H1 (cell line): Measurements from ENCODE around the gene RHEB. TPM values are rescaled to one million over a fixed set of nuclear protein-coding genes. Genes with fewer than 3 reads are reported as not detected.

ENCODE experiments used
- CTCF ChIA-PET: fragments of 300-600 bp; sonication (Branson Sonifier 250); formaldehyde crosslinking; loops from one replicate; lab custom pipeline; 2021; ENCODE audit not compliant: partially characterized antibody; lab: Charles Lee
- POLR2A ChIA-PET: fragments of 300-600 bp; sonication (Branson Sonifier 250); formaldehyde crosslinking; loops from one replicate; lab custom pipeline; 2021; ENCODE audit warnings: inconsistent platforms; ENCODE audit not compliant: partially characterized antibody; lab: Charles Lee
- DNase-seq, 2 experiments: peaks; one replicate each; pipeline versions ENCODE4 v3.0.0 to v3.0.0-alpha.2; 2010 to 2022; ENCODE audit warnings: low spot score in 2 of 2, low read depth in 1 of 2, mixed read lengths in 1 of 2
- FAIRE-seq: peaks from 2 replicates; lab custom pipeline; 2011; peaks lifted over from hg19 to GRCh38; lab: Jason Lieb, UNC
- H2AFZ ChIP-seq: 2 replicates; pipeline ENCODE4 v1.8.1; 2012; ENCODE audit warnings: low read length, inconsistent platforms
- H2AK5ac ChIP-seq: 2 replicates; pipeline ENCODE4 v1.6.1; 2013; ENCODE audit warnings: low read depth, low read length
- H2BK120ac ChIP-seq: replicated peaks from 2 replicates; pipeline ENCODE3; 2013; ENCODE audit warnings: low read depth, low read length, inconsistent platforms
- H2BK12ac ChIP-seq: 2 replicates; pipeline ENCODE4 v1.6.1; 2013; ENCODE audit warnings: low read depth, low read length
- H2BK15ac ChIP-seq: 2 replicates; pipeline ENCODE4 v1.6.1; 2013; ENCODE audit warnings: low read length
- H2BK20ac ChIP-seq: 2 replicates; pipeline ENCODE4 v1.6.1; 2013; ENCODE audit warnings: low read length
- H2BK5ac ChIP-seq: 2 replicates; pipeline ENCODE4 v1.6.1; 2013; ENCODE audit warnings: low read depth, low read length
- H3K14ac ChIP-seq: 2 replicates; pipeline ENCODE4 v1.6.1; 2013; ENCODE audit warnings: inconsistent platforms; ENCODE audit not compliant: insufficient read length
- H3K18ac ChIP-seq: 2 replicates; pipeline ENCODE4 v1.6.1; 2013; ENCODE audit warnings: low read length; ENCODE audit errors: extremely low read depth
- H3K23ac ChIP-seq: 2 replicates; pipeline ENCODE4 v1.6.1; 2013; ENCODE audit warnings: inconsistent platforms; ENCODE audit not compliant: insufficient read length
- H3K23me2 ChIP-seq: 2 replicates; pipeline ENCODE4 v1.6.1; 2013; ENCODE audit warnings: low read depth, low read length
- H3K27ac ChIP-seq: 2 replicates; pipeline ENCODE4 v1.6.1; 2011; ENCODE audit warnings: low read depth, low read length, inconsistent platforms
- H3K27me3 ChIP-seq, 4 experiments: replicated peaks in 1 of 4; 1 replicate in 1 of 4; 2 replicates in 3 of 4; pipeline versions ENCODE4 v1.6.1 to v1.8.1; 2011 to 2013; ENCODE audit warnings: low read length in 3 of 4, mild to moderate bottlenecking in 3 of 4, inconsistent platforms in 2 of 4, mixed read lengths in 2 of 4, moderate library complexity in 1 of 4; ENCODE audit not compliant: control insufficient read depth in 3 of 4, insufficient read depth in 3 of 4; ENCODE audit errors: extremely low read depth in 1 of 4
- H3K36me3 ChIP-seq, 4 experiments: 2 replicates each; pipeline versions ENCODE4 v1.6.1 to v1.8.1; 2011 to 2013; ENCODE audit warnings: mild to moderate bottlenecking in 4 of 4, low read length in 3 of 4, moderate library complexity in 2 of 4, control low read depth in 1 of 4, inconsistent platforms in 1 of 4; ENCODE audit not compliant: insufficient read depth in 4 of 4, control insufficient read depth in 2 of 4
- H3K4ac ChIP-seq: replicated peaks from 2 replicates; pipeline ENCODE3; 2013; ENCODE audit warnings: low read length, low read depth, mixed read lengths, inconsistent platforms; ENCODE audit not compliant: insufficient read length
- H3K4me1 ChIP-seq, 4 experiments: replicated peaks in 1 of 4; 1 replicate in 1 of 4; 2 replicates in 3 of 4; pipeline versions ENCODE4 v1.6.1 to v1.8.1; 2011 to 2013; ENCODE audit warnings: low read length in 3 of 4, inconsistent platforms in 2 of 4, mixed read lengths in 1 of 4; ENCODE audit not compliant: insufficient read depth in 4 of 4, control insufficient read depth in 3 of 4
- H3K4me2 ChIP-seq, 2 experiments: 2 replicates each; pipeline versions ENCODE4 v1.6.1 to v1.8.1; 2011 to 2013; ENCODE audit warnings: low read depth in 2 of 2, low read length in 2 of 2, control low read depth in 1 of 2, inconsistent platforms in 1 of 2, mild to moderate bottlenecking in 1 of 2; ENCODE audit not compliant: insufficient read depth in 1 of 2
- H3K4me3 ChIP-seq, 4 experiments: fragments of 200-600, 300-600 bp in 1 of 4; sonication (generic), shearing (Covaris generic), sonication (Bioruptor Twin) in 1 of 4; 2 replicates each; pipeline versions ENCODE4 v1.5.1 to v1.8.1; 2011 to 2016; ENCODE audit warnings: low read length in 4 of 4, low read depth in 3 of 4, control low read depth in 2 of 4, inconsistent platforms in 2 of 4, mild to moderate bottlenecking in 2 of 4, mixed read lengths in 1 of 4, moderate library complexity in 1 of 4; ENCODE audit not compliant: insufficient read depth in 2 of 4; ENCODE audit errors: extremely low read depth in 1 of 4
- H3K56ac ChIP-seq: replicated peaks from 2 replicates; pipeline ENCODE3; 2013; ENCODE audit warnings: low read depth, mild to moderate bottlenecking, mixed read lengths, low read length, inconsistent platforms; ENCODE audit not compliant: insufficient read length
- H3K79me1 ChIP-seq: 2 replicates; pipeline ENCODE4 v1.6.1; 2013; ENCODE audit warnings: low read depth, low read length, control low read depth
- H3K79me2 ChIP-seq, 2 experiments: 2 replicates each; pipeline versions ENCODE4 v1.6.1 to v1.8.1; 2012 to 2013; ENCODE audit warnings: low read length in 2 of 2, mild to moderate bottlenecking in 2 of 2, inconsistent platforms in 1 of 2; ENCODE audit not compliant: insufficient read depth in 2 of 2, control insufficient read depth in 1 of 2
- H3K9ac ChIP-seq, 4 experiments: replicated peaks in 1 of 4; 1 replicate in 1 of 4; 2 replicates in 3 of 4; pipeline versions ENCODE4 v1.6.1 to v1.8.1; 2011 to 2013; ENCODE audit warnings: low read depth in 3 of 4, low read length in 3 of 4, control low read depth in 2 of 4, mild to moderate bottlenecking in 2 of 4, moderate library complexity in 2 of 4, inconsistent platforms in 1 of 4; ENCODE audit errors: extremely low read depth in 1 of 4
- H3K9me3 ChIP-seq, 2 experiments: 2 replicates each; pipeline versions ENCODE4 v1.6.1 to v1.8.1; 2012 to 2013; ENCODE audit warnings: mild to moderate bottlenecking in 2 of 2, moderate library complexity in 2 of 2, control low read depth in 1 of 2, inconsistent platforms in 1 of 2, low read depth in 1 of 2, low read length in 1 of 2, mixed read lengths in 1 of 2; ENCODE audit not compliant: insufficient read depth in 2 of 2
- H4K20me1 ChIP-seq, 2 experiments: replicated peaks in 1 of 2; 2 replicates each; pipeline versions ENCODE3 to v1.8.1; 2011 to 2013; ENCODE audit warnings: inconsistent platforms in 2 of 2, low read length in 2 of 2, mild to moderate bottlenecking in 1 of 2; ENCODE audit not compliant: insufficient read depth in 2 of 2, control insufficient read depth in 1 of 2
- H4K5ac ChIP-seq: 2 replicates; pipeline ENCODE4 v1.6.1; 2013; ENCODE audit warnings: low read length, low read depth, mixed read lengths, inconsistent platforms; ENCODE audit not compliant: insufficient read length
- H4K8ac ChIP-seq: 2 replicates; pipeline ENCODE4 v1.8.0; 2013; ENCODE audit warnings: mild to moderate bottlenecking, moderate library complexity, low read length, inconsistent platforms; ENCODE audit not compliant: insufficient read depth; ENCODE audit errors: extremely low read depth
- H4K91ac ChIP-seq: replicated peaks from 2 replicates; pipeline ENCODE3; 2013; ENCODE audit warnings: low read length, mixed read lengths, inconsistent platforms; ENCODE audit not compliant: insufficient read length
- CREB1 ChIP-seq: IDR thresholded peaks from 2 replicates; pipeline ENCODE4 v1.6.1; 2012; ENCODE audit warnings: inconsistent platforms
- EZH2 ChIP-seq: fragments of 200-600 bp; sonication (generic); IDR thresholded peaks from 2 replicates; pipeline ENCODE4 v1.7.1; 2012; ENCODE audit warnings: low read depth, mild to moderate bottlenecking, moderate library complexity, low read length, inconsistent platforms; ENCODE audit not compliant: severe bottlenecking
- FOSL1 ChIP-seq: IDR thresholded peaks from 2 replicates; pipeline ENCODE4 v1.6.1; 2011; ENCODE audit warnings: mild to moderate bottlenecking, low read depth, low read length, moderate library complexity; ENCODE audit not compliant: insufficient read depth
- GTF2F1 ChIP-seq: IDR thresholded peaks from 2 replicates; pipeline ENCODE4 v1.6.1; 2012; ENCODE audit warnings: low read depth, low read length, improper control_type of control experiment, borderline replicate concordance
- SAP30 ChIP-seq: fragments of 300-600 bp; sonication (generic); IDR thresholded peaks from 2 replicates; pipeline ENCODE4 v1.7.1; 2012; ENCODE audit warnings: low read length, moderate library complexity, mild to moderate bottlenecking, inconsistent platforms; ENCODE audit not compliant: insufficient read depth, insufficient replicate concordance
- SIN3A ChIP-seq, 2 experiments: IDR thresholded peaks in 1 of 2; conservative IDR thresholded peaks in 1 of 2; 2 replicates each; pipeline ENCODE4 v1.6.1; 2011 to 2012; ENCODE audit warnings: low read length in 2 of 2, improper control_type of control experiment in 1 of 2, low read depth in 1 of 2, mild to moderate bottlenecking in 1 of 2
- SRF ChIP-seq: IDR thresholded peaks from 2 replicates; pipeline ENCODE4 v1.6.1; 2011; ENCODE audit warnings: mild to moderate bottlenecking, low read depth, low read length, moderate library complexity
- TAF7 ChIP-seq: optimal IDR thresholded peaks from 2 replicates; pipeline ENCODE3; 2011; ENCODE audit warnings: low read depth, mild to moderate bottlenecking, inconsistent platforms, low read length, moderate library complexity, borderline replicate concordance
- TCF12 ChIP-seq: IDR thresholded peaks from 2 replicates; pipeline ENCODE4 v1.6.1; 2011; ENCODE audit warnings: low read depth, mild to moderate bottlenecking, low read length
- polyA plus RNA-seq, 7 experiments: library from polyadenylated mRNA; depleted of rRNA in 3 of 7; stranded (reverse) in 5 of 7; unstranded in 2 of 7; fragments of >200 nt in 5 of 7; fragments of 200-250 nt in 2 of 7; gene quantifications; 1 replicate in 5 of 7; 2 replicates in 1 of 7; 4 replicates in 1 of 7; pipeline versions ENCODE4 v1.2.1 to v1.2.3, GENCODE V29; 2011 to 2013; ENCODE audit warnings: missing spikeins in 2 of 7, mixed read lengths in 2 of 7
- total RNA-seq: library from RNA; stranded (reverse); fragmentation: NEBNext Ultra II Directional; extraction: Animal tissue kit (Norgen Biotek cat#: 25700); gene quantifications from 2 replicates; pipeline ENCODE4 v1.2.1, GENCODE V29; 2021

RHEB gene
- total and polyA plus RNA-seq, 2 of the 8 experiments (the other 6 are each of a cell fraction or from before 2014, with no cell fraction given), result 60.8 to 132 TPM

- H3K9ac ChIP-seq, result no peak overlapping the region
- no peak overlapping the region for H3K18ac ChIP-seq
- no peak overlapping the region for H2AK5ac ChIP-seq
- no peak overlapping the region for H2AFZ ChIP-seq
- ChIA-PET POLR2A (no interaction called here), CTCF (no interaction called here)
- no peak overlapping the region for H2BK120ac ChIP-seq
- no peak overlapping the region for H2BK20ac ChIP-seq
- H3K4me2 ChIP-seq, result no peak overlapping the region
- H3K4ac ChIP-seq, result no peak overlapping the region
- H3K79me1 ChIP-seq, result no peaks in the 10 kb centered on the region
- H3K9me3 ChIP-seq, result peaks cover 0 to 3% of the 10 kb centered on the region in 2 experiments; a peak in 1 of 4 replicates
- DNase-seq (no peak), FAIRE-seq (no peak)
- H3K27ac ChIP-seq, result no peak overlapping the region
- H4K8ac ChIP-seq, result no peak overlapping the region
- H3K56ac ChIP-seq, result no peak overlapping the region
- H3K4me3 ChIP-seq, result no peak overlapping the region
- H2BK12ac ChIP-seq, result no peak overlapping the region
- H3K4me1 ChIP-seq, result no peaks in the 10 kb centered on the region
- H4K91ac ChIP-seq, result no peak overlapping the region
- H3K27me3 ChIP-seq, result no peaks in the 10 kb centered on the region
- no peaks in the 10 kb centered on the region for H3K79me2 ChIP-seq
- no peaks in the 10 kb centered on the region for H3K23me2 ChIP-seq
- no peak overlapping the region for H2BK5ac ChIP-seq
- H2BK15ac ChIP-seq, result no peak overlapping the region
- no peak overlapping the region for H3K14ac ChIP-seq
- H4K5ac ChIP-seq, result no peak overlapping the region
- no peaks in the 10 kb centered on the region for H4K20me1 ChIP-seq
- TF ChIP-seq SAP30 (no peak), SIN3A (conservative IDR thresholded peaks at IDR 0.05 in 1 of 2, IDR thresholded peaks at IDR 0.05 in 1 of 2; ENCODE audit: low read depth in 1 of 2, low read length in 2 of 2) (no peak), SRF (no peak), CREB1 (no peak), TAF7 (no peak), TCF12 (no peak), FOSL1 (no peak), GTF2F1 (no peak), EZH2 (no peak)
- no peak overlapping the region for H3K23ac ChIP-seq
- no peaks in the 10 kb centered on the region for H3K36me3 ChIP-seq
These were observed 10.1 kb upstream of the RHEB start for GRCh38 chr7:151529842-151530241.
